GM10248 (cell line): ENCODE results near the gene IRF1.

ENCODE experiments used
- CTCF ChIA-PET: fragments of 300-600 bp; sonication (Branson Sonifier 250); formaldehyde crosslinking; extraction: SDS; loops from one replicate; lab custom pipeline; 2021; ENCODE audit warnings: antibody characterized with exemption; lab: Yijun Ruan, JAX
- POLR2A ChIA-PET: fragments of 350-650 bp; sonication (Branson Sonifier 250); formaldehyde crosslinking; extraction: SDS; loops from one replicate; lab custom pipeline; 2020; ENCODE audit warnings: antibody characterized with exemption; lab: Yijun Ruan, JAX
- DNase-seq: peaks from one replicate; pipeline ENCODE4 v3.0.0; 2012; ENCODE audit errors: extremely low spot score
- TF ChIP-seq, protein P1 (sequence below): IDR thresholded peaks from 2 replicates; pipeline ENCODE4 v1.5.1; 2012; ENCODE audit warnings: mild to moderate bottlenecking, low read depth; ENCODE audit errors: extremely low read depth, missing control alignments, control extremely low read depth

IRF1 gene

DNA sequence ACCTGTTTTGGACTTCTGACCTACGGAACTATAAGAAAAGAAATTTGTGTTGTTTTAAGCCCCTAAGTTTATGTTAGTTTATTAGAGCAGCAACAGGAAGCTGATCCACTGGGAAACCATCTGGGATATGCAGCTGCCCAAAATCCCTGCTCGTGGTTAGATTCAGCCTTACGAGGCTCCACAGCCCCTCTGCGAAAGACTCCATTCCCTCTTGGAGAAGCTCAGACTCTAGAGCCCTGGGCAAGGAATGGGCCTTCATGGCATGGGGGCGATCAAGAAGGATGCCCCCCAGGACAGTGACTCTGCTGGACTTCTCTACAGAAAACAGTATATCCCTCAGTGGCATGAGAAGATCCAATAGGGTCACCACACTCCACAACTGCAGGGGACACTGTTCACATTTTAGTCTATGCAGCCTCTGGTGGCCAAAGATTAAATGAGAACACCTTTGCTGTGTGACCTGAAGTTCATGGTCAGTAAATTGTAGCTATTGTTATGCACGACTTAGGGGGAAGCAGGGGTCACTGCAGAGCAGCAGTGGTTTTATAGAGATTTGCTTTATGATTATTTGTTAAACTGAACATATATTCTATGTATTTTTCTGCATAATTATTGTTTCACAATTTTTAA, 21.1 kb downstream of the IRF1 start:
- TF ChIP-seq, protein P1, sequence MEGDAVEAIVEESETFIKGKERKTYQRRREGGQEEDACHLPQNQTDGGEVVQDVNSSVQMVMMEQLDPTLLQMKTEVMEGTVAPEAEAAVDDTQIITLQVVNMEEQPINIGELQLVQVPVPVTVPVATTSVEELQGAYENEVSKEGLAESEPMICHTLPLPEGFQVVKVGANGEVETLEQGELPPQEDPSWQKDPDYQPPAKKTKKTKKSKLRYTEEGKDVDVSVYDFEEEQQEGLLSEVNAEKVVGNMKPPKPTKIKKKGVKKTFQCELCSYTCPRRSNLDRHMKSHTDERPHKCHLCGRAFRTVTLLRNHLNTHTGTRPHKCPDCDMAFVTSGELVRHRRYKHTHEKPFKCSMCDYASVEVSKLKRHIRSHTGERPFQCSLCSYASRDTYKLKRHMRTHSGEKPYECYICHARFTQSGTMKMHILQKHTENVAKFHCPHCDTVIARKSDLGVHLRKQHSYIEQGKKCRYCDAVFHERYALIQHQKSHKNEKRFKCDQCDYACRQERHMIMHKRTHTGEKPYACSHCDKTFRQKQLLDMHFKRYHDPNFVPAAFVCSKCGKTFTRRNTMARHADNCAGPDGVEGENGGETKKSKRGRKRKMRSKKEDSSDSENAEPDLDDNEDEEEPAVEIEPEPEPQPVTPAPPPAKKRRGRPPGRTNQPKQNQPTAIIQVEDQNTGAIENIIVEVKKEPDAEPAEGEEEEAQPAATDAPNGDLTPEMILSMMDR: peak; percentile 19
- CTCF ChIA-PET: interaction anchor here (0.7 to 7.0 kb wide), 12 partner anchors 10 to 83 kb away, joined by 3 to 64 read pairs (median 4); no protein-coding TSS in a partner anchor
- no peak for DNase-seq
- POLR2A ChIA-PET: interaction anchor here (1.3 kb wide), 1 partner anchor 44 kb away, joined by 4 read pairs; no protein-coding TSS in a partner anchor

DNA sequence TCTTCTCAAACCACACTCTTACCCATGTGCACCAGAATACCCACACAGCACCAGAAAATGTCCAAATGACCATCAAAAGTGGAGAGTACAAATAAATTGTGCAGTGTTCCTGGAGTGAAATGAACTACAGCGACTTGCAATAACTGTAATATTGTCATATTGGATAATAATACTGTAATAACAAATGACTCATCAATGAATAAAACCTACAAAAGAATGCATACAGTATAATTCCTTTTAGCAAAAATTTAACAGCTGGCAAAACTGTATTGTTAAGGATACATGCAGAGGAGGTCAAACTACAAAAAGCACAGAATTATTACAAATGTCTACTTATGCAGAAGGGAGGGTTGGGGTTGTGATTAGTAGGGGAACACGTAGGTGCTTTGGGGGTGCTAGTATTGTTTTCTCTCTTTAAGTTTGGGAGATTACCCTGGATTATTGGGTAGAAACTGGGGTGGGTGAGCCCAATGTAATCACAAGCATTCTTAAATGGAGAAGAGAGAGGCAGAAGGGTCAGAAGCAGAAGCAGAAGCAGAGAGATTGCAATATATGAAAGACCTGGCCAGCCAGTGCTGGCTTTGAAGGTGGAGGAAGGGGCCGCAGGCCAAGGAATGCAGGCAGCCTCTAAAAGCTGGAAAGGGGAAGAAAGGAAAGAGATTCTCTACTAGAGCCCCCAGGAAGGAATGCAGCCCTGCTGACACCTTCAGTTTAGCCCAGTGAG, 21.8 kb downstream of the IRF1 start:
- TF ChIP-seq, protein P1: no peak
- POLR2A ChIA-PET: interaction anchor here (0.7 to 1.3 kb wide), 2 partner anchors 43 to 51 kb away, joined by 4 to 7 read pairs; no protein-coding TSS in a partner anchor
- DNase-seq: no peak
- CTCF ChIA-PET: interaction anchor here (0.9 to 7.0 kb wide), 11 partner anchors 11 to 82 kb away, joined by 3 to 64 read pairs (median 4); no protein-coding TSS in a partner anchor

DNA sequence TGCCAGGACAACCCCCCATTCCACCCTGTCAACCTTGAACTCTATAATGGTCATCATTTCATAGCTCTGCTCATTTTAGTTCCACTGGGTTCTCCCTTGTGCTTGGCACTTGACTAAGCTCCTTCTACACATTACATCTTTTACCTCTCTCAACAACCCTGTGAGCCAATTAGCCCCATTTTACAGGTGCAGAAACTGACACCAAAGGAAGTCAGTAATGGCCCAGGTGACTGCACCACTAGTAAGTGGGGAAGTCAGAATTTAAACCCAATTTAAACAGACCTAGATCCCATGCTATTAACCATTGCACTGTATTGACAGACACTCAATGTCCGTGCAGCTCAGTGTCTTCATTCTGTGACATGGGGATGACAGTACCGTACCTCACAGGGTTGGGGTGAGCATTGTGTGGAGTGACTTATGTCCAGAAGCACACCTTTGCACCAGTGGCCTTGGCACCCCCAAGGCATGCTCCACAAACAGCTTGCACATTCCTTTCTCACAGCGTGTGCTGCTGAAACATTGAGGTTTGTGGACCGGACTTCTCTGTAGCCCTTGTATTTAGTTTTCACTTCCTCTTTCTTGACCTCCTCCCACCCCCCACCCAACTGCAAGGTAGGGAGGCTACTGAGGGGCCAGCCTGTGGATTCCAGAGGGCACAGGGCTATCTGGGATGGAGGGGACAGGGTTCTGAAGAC, 23.1 kb downstream of the IRF1 start:
- POLR2A ChIA-PET: interaction anchor here (0.6 to 4.4 kb wide), 8 partner anchors 11 to 117 kb away, joined by 3 to 52 read pairs (median 4); partner anchors contain the start of gene IRF1
- TF ChIP-seq, protein P1: no peak
- DNase-seq: peak; percentile 52
- CTCF ChIA-PET: interaction anchor here (0.7 to 7.0 kb wide), 21 partner anchors 11 to 81 kb away, joined by 3 to 64 read pairs (median 8); partner anchors contain the start of gene IRF1

DNA sequence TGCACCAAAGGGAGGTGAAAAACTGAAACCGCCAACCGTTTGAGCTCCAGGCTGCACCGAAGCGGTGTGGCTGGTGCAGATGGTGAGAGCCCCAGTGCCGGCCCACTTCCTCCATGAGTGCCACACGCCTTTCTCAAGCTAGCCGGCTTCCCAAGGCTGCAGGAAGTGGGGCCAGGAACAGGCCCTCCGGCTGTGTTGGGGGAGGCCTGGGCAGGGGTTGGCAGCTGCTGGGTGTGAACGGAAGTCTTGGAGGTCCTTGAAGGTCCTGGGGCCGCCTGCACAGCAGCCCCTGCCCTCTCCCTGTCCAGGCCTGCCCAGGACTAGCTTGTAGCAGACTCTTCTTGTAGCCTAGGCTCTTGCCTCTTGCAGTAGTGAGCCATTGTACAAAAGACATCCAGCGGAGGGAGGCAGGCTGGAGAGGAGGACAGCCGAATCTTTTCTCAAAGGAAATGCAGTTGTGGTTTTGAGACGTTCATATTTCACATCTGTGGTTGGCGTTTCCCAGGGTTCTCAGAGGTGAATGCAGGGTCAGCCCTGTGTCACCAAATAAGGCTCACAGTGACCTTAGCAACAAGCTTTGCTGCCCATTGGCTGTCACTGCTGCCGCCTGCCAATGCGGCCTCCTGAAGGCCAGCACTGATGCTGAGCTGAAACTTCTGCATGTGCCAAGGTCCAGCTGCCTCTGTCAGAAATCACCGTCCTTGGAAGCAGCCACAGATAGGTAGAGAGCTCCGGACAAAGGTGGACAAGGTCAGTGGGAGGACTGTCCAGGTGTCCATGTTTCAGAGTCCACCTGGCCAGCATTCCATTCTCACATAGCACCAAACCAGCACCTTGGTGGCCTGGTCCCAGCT, 23.9 kb downstream of the IRF1 start:
- POLR2A ChIA-PET: interaction anchor here (0.9 to 4.4 kb wide), 6 partner anchors 12 to 46 kb away, joined by 3 to 52 read pairs (median 6); partner anchors contain the start of gene IRF1
- TF ChIP-seq, protein P1: no peak
- DNase-seq: peak; percentile 73
- CTCF ChIA-PET: interaction anchor here (0.7 to 7.0 kb wide), 23 partner anchors 10 to 228 kb away, joined by 3 to 64 read pairs (median 6); partner anchors contain the start of gene IRF1

DNA sequence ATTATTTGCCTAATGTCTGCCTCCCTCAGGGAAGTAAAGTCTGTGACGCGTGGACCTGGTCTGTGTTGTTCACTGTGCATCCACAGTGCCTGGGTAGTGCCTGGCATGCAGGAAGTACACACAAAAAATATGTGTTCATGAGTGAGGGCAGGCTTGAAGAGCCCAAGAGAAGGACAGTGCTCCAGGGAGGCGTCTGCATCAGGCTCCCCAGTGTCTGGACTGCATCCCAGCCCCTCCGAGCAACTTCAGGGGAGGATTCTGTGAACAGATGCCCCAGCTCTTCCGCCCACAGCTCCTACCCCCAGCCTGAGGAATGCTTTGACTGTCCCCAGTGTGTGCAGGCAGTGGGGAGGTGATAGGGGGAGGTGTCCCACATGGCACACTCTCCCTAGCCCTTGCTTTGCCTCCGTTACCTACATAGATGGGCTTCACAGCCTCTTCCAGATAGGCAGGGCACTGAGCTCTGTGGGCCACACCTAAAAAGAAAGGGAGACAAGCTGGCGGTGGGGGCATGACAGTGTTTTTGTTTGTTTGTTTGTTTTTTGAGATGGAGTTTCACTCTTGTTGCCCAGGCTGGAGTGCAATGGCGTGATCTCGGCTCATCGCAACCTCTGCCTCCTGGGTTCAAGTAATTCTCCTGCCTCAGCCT, 25.4 kb downstream of the IRF1 start:
- DNase-seq: no peak
- TF ChIP-seq, protein P1: no peak
- ChIA-PET CTCF (interaction anchor here (0.8 to 7.0 kb wide), 15 partner anchors 7 to 78 kb away, joined by 3 to 64 read pairs (median 7); partner anchors contain the start of gene IRF1), POLR2A (interaction anchor here (1.3 to 4.4 kb wide), 4 partner anchors 13 to 39 kb away, joined by 4 to 52 read pairs (median 23); partner anchors contain the start of gene IRF1)
